Nucleus accumbens (tissue), 56 donors: ENCODE measurements around the gene SLX9.

ENCODE experiments used
- DNase-seq, 56 donors: peaks; one replicate each; lab custom pipeline; 2025; lab: John Stamatoyannopoulos, UW

Gene SLX9

GRCh38 chr21:45026066-45026745, 86.4 kb downstream of the SLX9 start:
- no peak for DNase-seq
